Measurements from ENCODE around the gene MYO1F.
"Not testable (repeated sequence)": the region's sequence is repeated elsewhere in the genome, so short reads cannot be mapped to it uniquely, and the experiment has no call there.

Gene MYO1F

GRCh38 chr19:8600064-8600463 is 22.8 kb upstream of the MYO1F start:
- no peak for DNase-seq (ENCODE audit: low spot score)

GRCh38 chr19:8596168-8596567 is 18.9 kb upstream of the MYO1F start:
- no peak for DNase-seq (ENCODE audit: low spot score)

- no peak for DNase-seq (ENCODE audit: low spot score)
Observed at GRCh38 chr19:8595651-8596050, 18.4 kb upstream of the MYO1F start.

GRCh38 chr19:8593931-8594330 is 16.7 kb upstream of the MYO1F start:
- no peak for DNase-seq (ENCODE audit: low spot score)

- peak; percentile 94 for DNase-seq (ENCODE audit: low spot score)
Observed at GRCh38 chr19:8592231-8593009, 15.2 kb upstream of the MYO1F start.

GRCh38 chr19:8589177-8589714 is 12.0 kb upstream of the MYO1F start:
- no peak for DNase-seq (ENCODE audit: low spot score)

- peak; percentile 62 for DNase-seq (ENCODE audit: low spot score)
Observed at GRCh38 chr19:8585894-8586750, 8.9 kb upstream of the MYO1F start.

- no peak for DNase-seq (ENCODE audit: low spot score)
Observed at GRCh38 chr19:8584965-8585893, 8.0 kb upstream of the MYO1F start.

GRCh38 chr19:8580710-8581281 is 3.6 kb upstream of the MYO1F start:
- DNase-seq (ENCODE audit: low spot score): peak; percentile 84

- DNase-seq (ENCODE audit: low spot score): peak; percentile 80
Observed at GRCh38 chr19:8578642-8579265, 1.5 kb upstream of the MYO1F start.

- DNase-seq (ENCODE audit: low spot score): no peak
Observed at GRCh38 chr19:8577741-8578140, 499 bp upstream of the MYO1F start.

- DNase-seq (ENCODE audit: low spot score): no peak
Observed at GRCh38 chr19:8576273-8576993, 809 bp downstream of the MYO1F start.

GRCh38 chr19:8575467-8575997 is 1.7 kb downstream of the MYO1F start:
- DNase-seq (ENCODE audit: low spot score): peak; percentile 35

- DNase-seq (ENCODE audit: low spot score): not testable (repeated sequence)
Observed at GRCh38 chr19:8574619-8574922, 2.7 kb downstream of the MYO1F start.

GRCh38 chr19:8573316-8573715 is 3.9 kb downstream of the MYO1F start:
- no peak for DNase-seq (ENCODE audit: low spot score)

GRCh38 chr19:8571006-8571411 is 6.2 kb downstream of the MYO1F start:
- DNase-seq (ENCODE audit: low spot score): peak; percentile 71

GRCh38 chr19:8569066-8569771 is 8.0 kb downstream of the MYO1F start:
- DNase-seq (ENCODE audit: low spot score): peak; percentile 88

- no peak for DNase-seq (ENCODE audit: low spot score)
Observed at GRCh38 chr19:8567522-8568172, 9.6 kb downstream of the MYO1F start.

GRCh38 chr19:8566855-8567254 is 10.4 kb downstream of the MYO1F start:
- no peak for DNase-seq (ENCODE audit: low spot score)

Measured in AG08396 (cell line).